GM18951 (cell line): ENCODE data around the gene TOMM22.

ENCODE experiments used
- POLR2A ChIP-seq: IDR thresholded peaks from 4 replicates; pipeline ENCODE4 v1.6.1; 2011; ENCODE audit warnings: mild to moderate bottlenecking; ENCODE audit not compliant: insufficient read length, insufficient read depth; ENCODE audit errors: extremely low read depth
- in situ Hi-C: fragments of 300-500 bp; cut with MboI; formaldehyde crosslinking; loops from one replicate; pipeline ENCODE4 v1.12.0; 2022; ENCODE audit warnings: low sequenced_read_pairs, mixed read lengths, inconsistent platforms; ENCODE audit not compliant: unreplicated experiment

The TOMM22 gene

DNA sequence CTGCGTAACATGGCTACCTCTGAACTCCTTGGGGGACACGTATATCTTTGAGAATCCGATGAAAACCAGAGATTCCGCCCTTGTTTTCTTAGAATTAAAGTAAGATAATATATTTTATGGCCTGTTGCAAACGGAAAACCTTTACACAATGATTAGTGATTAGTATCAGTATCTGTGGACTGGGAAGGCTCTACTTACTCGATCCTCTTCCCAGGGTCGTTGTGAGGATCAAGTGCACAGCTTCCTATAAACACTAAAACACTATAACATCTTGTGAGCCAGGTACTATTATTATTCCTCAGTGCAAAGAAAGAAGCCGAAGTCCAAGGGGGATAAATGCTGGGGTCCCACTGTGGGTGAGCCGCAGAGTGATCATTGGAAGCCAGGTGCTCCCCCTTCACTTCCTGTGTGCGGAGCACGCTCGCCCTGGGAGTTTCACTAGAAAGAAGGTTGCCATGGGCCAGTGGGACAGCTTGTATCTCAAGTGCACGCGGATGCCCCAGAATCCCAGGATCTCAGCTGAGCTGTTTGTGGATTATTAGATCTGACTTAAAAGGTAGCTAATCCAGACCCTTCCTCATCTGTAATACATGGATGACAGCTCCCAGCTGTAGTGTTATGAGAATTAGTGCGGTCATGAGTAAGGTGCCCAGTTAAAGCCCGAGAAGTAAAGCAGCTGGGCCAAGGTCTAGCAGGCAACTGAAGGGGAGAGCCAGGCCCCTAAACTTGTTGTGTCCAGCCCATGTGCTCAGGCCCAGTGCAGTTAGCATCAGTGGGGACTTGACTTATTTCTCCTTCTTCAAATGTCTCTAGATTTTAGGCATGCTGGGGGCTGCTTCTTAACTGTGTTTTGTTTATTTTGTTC, 24.5 kb upstream of the TOMM22 start:
- no peak for TF ChIP-seq POLR2A
- in situ Hi-C loops = no loop called here

DNA sequence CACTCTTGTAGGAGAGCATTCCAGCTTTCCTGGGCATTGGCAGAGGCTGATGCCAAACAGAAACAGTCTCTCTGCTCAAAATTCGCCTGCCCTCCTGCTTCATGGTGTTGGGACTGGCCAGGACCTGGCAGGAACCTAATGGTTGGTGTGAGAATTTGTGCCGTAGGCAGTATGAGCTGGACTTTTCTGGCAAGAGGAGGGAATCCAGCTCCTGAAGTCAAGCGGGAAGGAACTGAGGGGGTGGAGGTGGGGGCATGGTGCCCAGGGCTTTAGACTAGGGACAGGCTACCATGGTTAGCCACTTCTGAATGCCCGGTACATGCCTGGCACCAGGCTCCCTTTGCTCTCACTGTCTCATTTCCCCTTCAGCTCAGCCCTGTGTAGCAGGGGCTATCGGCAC, 6.9 kb upstream of the TOMM22 start:
- no peak for TF ChIP-seq POLR2A
- in situ Hi-C loops = no loop called here

DNA sequence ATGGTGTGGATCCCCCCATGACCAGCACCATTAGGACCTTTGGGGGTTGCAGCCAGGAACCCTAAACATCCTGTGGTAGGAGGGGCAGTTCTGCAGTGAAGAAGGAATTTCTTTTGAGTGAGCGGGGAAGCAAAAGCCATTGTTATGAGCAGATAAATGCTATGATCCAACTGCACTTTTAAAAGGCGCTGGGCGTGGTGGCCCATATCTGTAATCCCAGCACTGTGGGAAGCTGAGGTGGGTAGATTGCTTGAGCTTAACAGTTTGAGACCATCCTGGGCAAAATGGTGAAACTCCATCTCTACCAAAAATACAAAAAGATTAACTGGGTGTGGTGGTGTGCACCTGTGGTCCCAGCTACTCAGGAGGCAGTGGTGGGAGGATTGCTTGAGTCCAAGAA, 5.9 kb upstream of the TOMM22 start:
- in situ Hi-C loops = no loop called here
- no peak for TF ChIP-seq POLR2A

DNA sequence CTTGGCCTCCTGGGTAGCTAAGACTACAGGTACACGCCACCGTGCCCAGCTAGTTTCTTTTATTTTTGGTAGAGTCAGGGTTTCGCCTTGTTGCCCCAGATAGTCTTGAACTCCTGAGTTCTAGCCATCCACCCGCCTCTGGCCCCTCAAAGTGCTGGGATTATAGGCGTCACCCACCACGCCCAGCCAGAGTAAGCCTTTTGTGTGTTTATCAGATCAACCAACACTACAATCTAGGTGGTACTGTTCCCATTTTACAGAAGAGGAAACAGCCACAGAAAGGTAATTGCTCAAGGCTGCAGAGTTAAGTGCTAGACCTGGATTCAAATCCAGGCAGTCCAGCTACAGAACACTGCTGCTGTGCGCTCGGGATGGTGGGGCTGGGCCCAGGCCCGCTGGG, 3.1 kb downstream of the TOMM22 start:
- TF ChIP-seq POLR2A = no peak
- in situ Hi-C loops = no loop called here

DNA sequence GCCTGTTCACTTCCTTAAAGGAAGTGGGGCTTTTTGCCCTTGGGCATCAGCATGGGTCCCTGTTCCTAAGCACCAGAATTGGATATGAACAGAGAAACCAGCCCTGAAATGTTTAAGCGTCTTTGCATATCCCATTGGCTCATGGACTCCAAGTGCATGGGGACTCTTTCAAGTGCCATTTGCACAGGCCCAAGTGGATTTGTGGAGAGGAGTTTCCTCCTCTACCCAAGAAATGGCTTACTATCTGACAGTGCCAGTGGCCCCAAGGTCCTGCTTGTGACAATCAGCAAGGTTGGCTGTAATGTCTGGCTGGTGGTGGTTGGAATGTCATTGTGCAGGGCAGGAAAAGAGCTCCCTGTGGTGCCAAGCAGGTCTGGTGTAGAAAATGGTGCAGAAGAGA, 4.0 kb downstream of the TOMM22 start:
- no peak for TF ChIP-seq POLR2A

DNA sequence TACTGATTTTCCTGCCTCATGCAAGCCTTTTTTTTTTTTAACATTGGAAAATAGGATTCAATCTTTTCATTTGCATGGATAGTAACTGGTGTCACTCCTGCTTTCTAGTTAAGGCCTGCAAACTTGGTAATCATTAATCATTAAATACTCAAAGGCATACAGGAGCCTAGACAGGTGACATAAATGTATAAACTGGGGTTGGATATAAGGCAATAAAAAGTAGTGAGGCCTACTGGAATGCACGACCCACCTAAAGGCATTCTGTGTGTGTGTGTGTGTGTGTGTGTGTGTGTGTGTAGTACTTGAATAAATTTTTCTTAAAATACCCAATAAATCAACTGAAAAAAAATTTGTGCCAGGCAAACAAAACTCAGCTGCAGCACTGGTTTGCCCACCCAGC, 7.9 kb downstream of the TOMM22 start:
- in situ Hi-C loops = no loop called here
- TF ChIP-seq POLR2A = no peak

More for the DNA sequence above, 4.0 kb downstream of the TOMM22 start:
- in situ Hi-C loops = no loop called here

DNA sequence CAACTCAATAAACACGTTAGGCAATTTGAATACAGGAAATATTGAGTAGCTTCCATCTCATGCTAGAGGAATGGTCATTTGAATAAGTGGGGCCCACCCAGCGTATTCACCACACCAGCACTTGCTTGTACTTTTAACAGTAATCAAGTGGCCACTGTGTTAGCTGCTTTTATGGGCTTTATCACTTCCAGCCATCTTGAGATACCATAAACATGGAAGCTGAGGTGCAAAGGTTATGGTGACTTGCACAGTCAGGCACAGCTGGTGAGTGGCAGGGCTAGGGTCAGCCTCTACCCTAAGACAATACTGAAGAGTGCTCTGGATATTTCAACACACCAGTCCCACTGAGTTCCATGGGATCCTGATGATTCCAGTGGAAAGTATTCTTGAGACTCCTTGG, 12.3 kb downstream of the TOMM22 start:
- in situ Hi-C loops = no loop called here
- TF ChIP-seq POLR2A = no peak

DNA sequence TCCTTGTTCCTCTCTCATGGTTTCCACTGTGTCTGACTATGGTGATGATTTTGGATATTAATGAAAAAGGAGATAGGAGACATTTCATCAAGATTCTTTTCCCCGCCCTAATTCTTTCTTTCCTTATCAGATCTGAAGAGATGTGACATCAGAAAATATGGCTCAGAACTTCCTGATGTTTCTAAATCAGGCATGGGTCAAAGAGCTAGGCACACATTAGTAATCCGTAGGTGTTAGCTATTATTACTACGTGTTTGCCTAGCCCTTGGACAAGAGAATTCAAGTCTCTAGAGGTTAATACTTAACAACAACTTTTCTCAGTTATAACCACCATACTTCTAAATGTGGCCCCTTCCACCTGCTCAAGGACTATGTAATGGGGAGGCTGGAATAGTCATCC, 13.2 kb downstream of the TOMM22 start:
- no peak for TF ChIP-seq POLR2A
- in situ Hi-C loops = no loop called here

DNA sequence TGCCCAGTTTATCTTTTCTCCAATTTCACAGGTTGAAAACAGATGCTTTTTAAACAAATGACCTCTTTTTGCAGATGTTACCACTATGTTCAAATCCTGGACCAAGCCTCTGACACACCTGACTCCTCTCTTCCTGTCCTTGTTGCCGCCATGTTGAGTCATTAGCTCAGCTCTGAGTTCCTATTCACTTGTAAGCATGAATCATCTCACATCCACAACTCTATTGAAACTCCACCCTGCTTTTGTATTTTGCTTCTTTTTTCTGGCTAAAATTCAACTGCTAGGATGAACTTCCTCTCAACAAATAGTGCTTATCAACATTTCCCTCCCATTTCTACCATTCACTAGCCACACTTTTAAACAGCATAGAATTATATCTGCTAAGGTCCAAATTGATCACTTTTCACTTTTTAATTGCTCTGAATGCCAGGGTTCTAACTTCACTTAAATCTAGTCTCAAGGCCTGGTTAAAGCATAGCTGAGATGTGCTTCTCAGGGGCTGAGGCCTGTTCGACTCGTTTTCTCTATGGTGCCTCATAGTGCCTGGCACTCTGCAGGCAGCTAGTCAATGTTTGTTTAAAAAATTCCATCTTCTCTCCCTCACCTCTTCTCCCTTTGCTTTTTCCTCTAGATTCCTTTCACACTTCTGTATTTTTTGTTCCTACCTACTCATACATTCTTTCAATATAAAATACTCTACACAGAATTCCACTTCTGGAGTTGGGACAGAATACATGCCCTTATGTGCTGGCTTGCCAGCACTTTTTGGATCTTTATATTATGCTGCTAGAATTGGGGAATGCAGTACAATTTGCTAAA, 15.1 kb downstream of the TOMM22 start:
- in situ Hi-C loops = no loop called here

DNA sequence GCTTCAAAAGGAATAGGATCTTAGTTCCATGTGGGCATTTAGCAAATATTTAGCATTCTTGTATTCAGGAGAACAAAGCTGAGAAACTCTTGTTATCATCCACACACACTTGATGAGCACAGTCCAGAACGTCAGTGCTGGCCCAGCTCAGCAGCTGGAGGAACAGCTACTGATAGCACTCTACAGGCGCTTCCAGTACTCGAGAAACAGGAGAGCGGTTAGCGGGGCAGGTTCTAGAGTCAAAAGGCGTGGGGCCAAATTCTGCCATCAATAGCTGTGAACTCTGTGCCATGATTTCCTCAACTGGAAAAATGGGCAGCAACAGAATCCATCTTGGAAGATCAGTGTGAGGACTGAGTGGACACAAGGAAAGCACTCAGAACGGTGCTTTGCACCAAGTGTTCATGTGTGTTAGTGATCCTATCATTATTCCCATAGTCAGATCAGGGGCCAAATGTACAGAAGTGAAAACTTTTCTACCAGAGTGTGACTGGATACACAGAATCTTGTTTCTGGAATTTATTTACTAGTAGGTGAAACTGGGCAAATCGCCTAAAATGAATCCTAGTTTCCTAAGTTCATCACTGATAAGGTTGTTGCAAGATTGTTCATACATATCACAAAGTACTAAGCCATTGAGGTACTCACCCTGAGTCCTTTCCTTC, 15.8 kb downstream of the TOMM22 start:
- TF ChIP-seq POLR2A = no peak
- in situ Hi-C loops = no loop called here

More for the DNA sequence above, 15.1 kb downstream of the TOMM22 start:
- TF ChIP-seq POLR2A = no peak

DNA sequence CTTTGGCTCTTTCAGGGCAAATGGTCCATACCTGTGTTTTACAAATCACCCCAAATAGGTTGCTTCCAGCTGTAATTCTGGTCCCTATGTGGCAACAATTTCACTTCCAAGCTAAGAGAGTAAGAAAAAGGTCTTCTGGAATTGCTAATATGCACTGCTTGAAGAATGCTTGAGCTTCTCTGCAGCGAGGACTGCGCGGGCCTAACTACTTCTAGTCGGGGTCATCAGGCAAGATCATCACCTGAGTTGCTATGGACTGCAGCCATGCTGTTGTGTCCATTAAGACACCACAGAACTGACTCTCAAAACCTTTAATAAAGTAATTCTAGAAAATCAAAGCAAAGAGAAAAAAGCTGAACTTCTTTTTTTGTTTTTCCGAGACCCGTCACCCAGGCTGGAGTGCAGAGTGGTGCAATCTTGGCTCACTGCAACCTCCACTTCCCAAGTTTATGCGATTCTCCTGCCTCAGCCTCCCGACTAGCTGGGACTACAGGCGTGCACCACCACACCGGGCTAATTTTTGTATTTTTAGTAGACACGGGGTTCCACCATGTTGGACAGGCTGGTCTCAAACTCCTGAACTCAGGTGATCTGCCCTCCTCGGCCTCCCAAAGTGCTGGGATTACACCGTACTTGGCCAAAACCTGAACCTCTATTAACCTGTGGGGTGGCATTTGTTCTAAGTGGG, 16.8 kb downstream of the TOMM22 start:
- in situ Hi-C loops = no loop called here
- TF ChIP-seq POLR2A = no peak

DNA sequence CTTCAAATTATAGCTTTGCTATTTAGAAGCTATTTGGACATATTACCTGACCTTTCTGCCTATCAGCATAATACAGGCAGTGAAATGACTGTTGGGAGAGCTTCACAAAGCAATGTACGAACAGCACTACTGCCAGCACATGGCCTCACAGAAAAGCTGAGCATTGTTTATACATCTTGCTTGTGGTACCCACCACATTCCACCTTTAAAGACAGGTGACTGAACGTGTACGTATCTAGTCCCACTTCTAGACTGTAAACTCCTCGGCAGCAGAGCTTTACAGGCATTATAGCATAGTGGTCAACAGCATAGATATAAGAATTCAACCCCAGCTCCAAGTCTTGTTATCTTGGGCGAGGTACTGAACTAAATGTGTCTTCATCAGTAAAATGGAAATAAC, 17.4 kb downstream of the TOMM22 start:
- in situ Hi-C loops = no loop called here
- no peak for TF ChIP-seq POLR2A

DNA sequence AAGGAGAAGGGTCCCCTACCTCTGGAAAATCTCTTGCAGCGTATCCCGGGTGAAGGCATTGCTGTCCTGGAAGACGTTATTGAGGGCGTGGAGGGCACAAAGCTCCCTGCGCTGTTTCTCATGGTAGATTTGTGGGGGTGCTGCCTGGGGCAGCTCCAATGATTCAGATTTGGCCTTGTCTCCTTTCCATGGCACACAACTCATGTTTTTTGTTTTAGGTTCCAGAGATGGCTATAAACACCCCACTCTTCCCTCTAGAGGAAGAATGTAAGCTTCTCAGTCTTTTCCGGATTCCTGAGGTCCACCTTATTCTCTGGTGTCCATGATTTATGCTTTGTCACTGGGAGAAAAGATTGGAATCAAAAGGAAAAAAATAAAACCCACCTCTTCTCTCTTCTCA, 18.0 kb downstream of the TOMM22 start:
- no peak for TF ChIP-seq POLR2A
- in situ Hi-C loops = no loop called here
